SU-DHL-6 (cell line): ENCODE data around the gene ENOX1.

Source experiments
- EZH2phosphoT487 ChIP-seq: fragments of 200-600 bp; sonication (generic), shearing (Covaris generic); conservative IDR thresholded peaks from 2 replicates; pipeline ENCODE4 v1.6.1; 2018; ENCODE audit warnings: mild to moderate bottlenecking, antibody characterized with exemption, low read length, moderate library complexity, mixed read lengths
- TF ChIP-seq, protein P1 (sequence below): fragments of 200-600 bp; sonication (generic); IDR thresholded peaks from one replicate; pipeline ENCODE4 v1.5.1; 2017; ENCODE audit warnings: antibody characterized with exemption, mild to moderate bottlenecking, low read length, moderate library complexity; ENCODE audit not compliant: insufficient read depth, poor library complexity, severe bottlenecking

DNA sequence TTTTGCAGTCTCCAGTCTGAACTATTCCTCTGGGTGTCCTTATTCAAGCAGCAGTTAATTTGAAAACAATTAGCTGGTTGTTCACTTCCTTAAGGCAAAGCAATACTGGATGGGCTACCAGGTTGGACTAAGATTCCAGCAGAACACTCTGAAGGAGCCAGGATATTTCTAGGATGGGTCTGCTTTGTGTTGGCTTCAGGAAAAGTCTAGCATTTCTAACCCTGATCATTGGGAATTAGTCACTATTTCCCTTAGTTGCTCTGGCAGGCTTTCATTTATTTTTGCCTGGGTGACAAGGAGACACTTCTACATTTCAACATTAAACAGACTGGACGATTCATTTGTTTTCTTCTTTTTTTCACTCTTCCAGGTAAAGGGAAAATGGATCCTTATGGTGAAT, 228.4 kb downstream of the ENOX1 start:
- TF ChIP-seq, protein P1, sequence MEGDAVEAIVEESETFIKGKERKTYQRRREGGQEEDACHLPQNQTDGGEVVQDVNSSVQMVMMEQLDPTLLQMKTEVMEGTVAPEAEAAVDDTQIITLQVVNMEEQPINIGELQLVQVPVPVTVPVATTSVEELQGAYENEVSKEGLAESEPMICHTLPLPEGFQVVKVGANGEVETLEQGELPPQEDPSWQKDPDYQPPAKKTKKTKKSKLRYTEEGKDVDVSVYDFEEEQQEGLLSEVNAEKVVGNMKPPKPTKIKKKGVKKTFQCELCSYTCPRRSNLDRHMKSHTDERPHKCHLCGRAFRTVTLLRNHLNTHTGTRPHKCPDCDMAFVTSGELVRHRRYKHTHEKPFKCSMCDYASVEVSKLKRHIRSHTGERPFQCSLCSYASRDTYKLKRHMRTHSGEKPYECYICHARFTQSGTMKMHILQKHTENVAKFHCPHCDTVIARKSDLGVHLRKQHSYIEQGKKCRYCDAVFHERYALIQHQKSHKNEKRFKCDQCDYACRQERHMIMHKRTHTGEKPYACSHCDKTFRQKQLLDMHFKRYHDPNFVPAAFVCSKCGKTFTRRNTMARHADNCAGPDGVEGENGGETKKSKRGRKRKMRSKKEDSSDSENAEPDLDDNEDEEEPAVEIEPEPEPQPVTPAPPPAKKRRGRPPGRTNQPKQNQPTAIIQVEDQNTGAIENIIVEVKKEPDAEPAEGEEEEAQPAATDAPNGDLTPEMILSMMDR: no peak
- no peak for TF ChIP-seq EZH2phosphoT487
